Endothelial cell (in vitro differentiated cells): Measurements from ENCODE around the gene ACOT8. TPM values are rescaled to one million over a fixed set of nuclear protein-coding genes. Genes with fewer than 3 reads are reported as not detected.

Source experiments
- DNase-seq: peaks from one replicate; pipeline ENCODE4 v3.0.0; 2021; ENCODE audit warnings: low spot score
- H3K27ac Mint-ChIP-seq: one replicate; pipeline ENCODE4 v1.8.0; 2021; ENCODE audit warnings: mixed read lengths, inconsistent platforms; ENCODE audit not compliant: unreplicated experiment
- H3K27me3 Mint-ChIP-seq: one replicate; pipeline ENCODE4 v1.8.0; 2021; ENCODE audit warnings: mild to moderate bottlenecking, moderate library complexity, mixed read lengths, inconsistent platforms; ENCODE audit not compliant: unreplicated experiment
- H3K36me3 Mint-ChIP-seq: one replicate; pipeline ENCODE4 v1.8.0; 2021; ENCODE audit warnings: mild to moderate bottlenecking, low read depth, mixed read lengths, inconsistent platforms; ENCODE audit not compliant: unreplicated experiment
- H3K4me1 Mint-ChIP-seq: one replicate; pipeline ENCODE4 v1.8.0; 2021; ENCODE audit warnings: mild to moderate bottlenecking, mixed read lengths, inconsistent platforms; ENCODE audit not compliant: unreplicated experiment
- H3K4me3 Mint-ChIP-seq: one replicate; pipeline ENCODE4 v1.8.0; 2021; ENCODE audit warnings: mild to moderate bottlenecking, mixed read lengths, inconsistent platforms; ENCODE audit not compliant: unreplicated experiment
- H3K9me3 Mint-ChIP-seq: one replicate; pipeline ENCODE4 v1.8.0; 2021; ENCODE audit warnings: mixed read lengths, inconsistent platforms; ENCODE audit not compliant: unreplicated experiment
- CTCF ChIP-seq: fragments of 200-600 bp; sonication (generic); IDR thresholded peaks from one replicate; pipeline ENCODE4 v1.5.0; 2021; ENCODE audit warnings: antibody characterized with exemption; ENCODE audit not compliant: unreplicated experiment
- total RNA-seq: library from RNA; stranded (reverse); fragmentation: NEBNext Ultra II Directional; extraction: Animal tissue kit (Norgen Biotek cat#: 25700); gene quantifications from one replicate; pipeline ENCODE4 v1.2.1, GENCODE V29; 2021; ENCODE audit not compliant: unreplicated experiment

ACOT8 gene
- total RNA-seq, 1 donor from 2014 or later, result 25.3 TPM

- H3K4me3 Mint-ChIP-seq, result no peak overlapping the region
These were observed 29.6 kb upstream of the ACOT8 start for GRCh38 chr20:45886590-45887345.

GRCh38 chr20:45883100-45883469 is 25.9 kb upstream of the ACOT8 start:
- Mint-ChIP-seq H3K36me3 (peaks cover 13% of the 10 kb centered on the region), H3K9me3 (no peaks in the 10 kb centered on the region), H3K27me3 (peaks cover 4% of the 10 kb centered on the region), H3K4me3 (peak overlapping the region; percentile 47), H3K27ac (no peak overlapping the region), H3K4me1 (peaks cover 7% of the 10 kb centered on the region)
- TF ChIP-seq CTCF, result no peak
- DNase-seq, result no peak

More at GRCh38 chr20:45886590-45887345, 29.6 kb upstream of the ACOT8 start:
- no peaks in the 10 kb centered on the region for H3K4me1 Mint-ChIP-seq
- peaks cover 8% of the 10 kb centered on the region for H3K27me3 Mint-ChIP-seq
- no peaks in the 10 kb centered on the region for H3K9me3 Mint-ChIP-seq
- no peak for TF ChIP-seq CTCF
- no peak overlapping the region for H3K27ac Mint-ChIP-seq
- no peak for DNase-seq
- peaks cover 13% of the 10 kb centered on the region for H3K36me3 Mint-ChIP-seq

GRCh38 chr20:45882469-45883099 is 25.4 kb upstream of the ACOT8 start:
- H3K36me3 Mint-ChIP-seq, result peaks cover 13% of the 10 kb centered on the region
- no peak for TF ChIP-seq CTCF
- peaks cover 7% of the 10 kb centered on the region for H3K4me1 Mint-ChIP-seq
- no peak for DNase-seq
- H3K4me3 Mint-ChIP-seq, result peak overlapping the region; percentile 47
- H3K9me3 Mint-ChIP-seq, result no peaks in the 10 kb centered on the region
- peaks cover 4% of the 10 kb centered on the region for H3K27me3 Mint-ChIP-seq
- no peak overlapping the region for H3K27ac Mint-ChIP-seq

GRCh38 chr20:45880988-45881788 is 24.0 kb upstream of the ACOT8 start, which contains the start of gene ZSWIM1:
TSS of gene ZSWIM1 (plus strand) at chr20:45881227. CDS start at chr20:45882593, 1,366 bp downstream.
- Mint-ChIP-seq H3K36me3 (peaks cover 17% of the 10 kb centered on the region), H3K27me3 (peaks cover 4% of the 10 kb centered on the region), H3K27ac (peak within 1 kb of the TSS; percentile 36), H3K4me1 (peaks cover 7% of the 10 kb centered on the region), H3K9me3 (no peaks in the 10 kb centered on the region), H3K4me3 (peak within 1 kb of the TSS; percentile 98)
- peak; percentile 99 for DNase-seq
- TF ChIP-seq CTCF, result no peak
